GM10248 (cell line): ENCODE measurements around the gene GCN1.

Source experiments
- CTCF ChIA-PET: fragments of 300-600 bp; sonication (Branson Sonifier 250); formaldehyde crosslinking; extraction: SDS; loops from one replicate; lab custom pipeline; 2021; ENCODE audit warnings: antibody characterized with exemption; lab: Yijun Ruan, JAX
- POLR2A ChIA-PET: fragments of 350-650 bp; sonication (Branson Sonifier 250); formaldehyde crosslinking; extraction: SDS; loops from one replicate; lab custom pipeline; 2020; ENCODE audit warnings: antibody characterized with exemption; lab: Yijun Ruan, JAX
- DNase-seq: peaks from one replicate; pipeline ENCODE4 v3.0.0; 2012; ENCODE audit errors: extremely low spot score
- CTCF ChIP-seq: IDR thresholded peaks from 2 replicates; pipeline ENCODE4 v1.5.1; 2012; ENCODE audit warnings: mild to moderate bottlenecking, low read depth; ENCODE audit errors: extremely low read depth, missing control alignments, control extremely low read depth

The GCN1 gene

GRCh38 chr12:120167529-120168095 is 26.9 kb downstream of the GCN1 start:
- TF ChIP-seq CTCF: no peak
- CTCF ChIA-PET: interaction anchor here (0.8 to 2.0 kb wide), 5 partner anchors 8 to 61 kb away, joined by 3 to 12 read pairs (median 3); partner anchors contain the start of gene RPLP0
- no peak for DNase-seq
- POLR2A ChIA-PET: interaction anchor here (0.5 to 2.9 kb wide), 3 partner anchors 11 to 152 kb away, joined by 3 to 23 read pairs (median 4); partner anchors contain the start of gene RPLP0

DNA sequence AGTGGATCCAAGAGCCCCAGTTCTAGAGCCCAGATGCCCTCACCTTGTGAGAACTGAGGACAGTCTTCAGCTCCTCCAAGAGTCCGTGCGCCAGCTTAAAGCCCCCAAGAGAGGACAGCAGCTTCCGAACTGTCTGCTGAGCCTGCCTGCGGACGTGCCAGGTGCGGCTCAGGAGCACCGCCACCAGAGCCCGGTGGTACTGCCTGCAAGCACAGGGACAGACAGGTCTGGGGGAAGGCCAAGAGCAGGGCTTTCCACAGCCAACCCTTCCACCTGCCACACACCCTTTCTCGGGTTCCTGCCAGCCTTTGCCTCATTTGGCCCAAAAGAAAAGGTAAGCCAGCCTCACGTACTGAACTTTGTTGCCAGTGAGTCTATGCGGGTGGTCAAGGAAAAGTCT is 30.2 kb downstream of the GCN1 start:
- no peak for DNase-seq
- POLR2A ChIA-PET: interaction anchor here (1.7 kb wide), 1 partner anchor 37 kb away, joined by 5 read pairs; the partner anchor contains the start of gene RPLP0
- TF ChIP-seq CTCF: no peak
- CTCF ChIA-PET: interaction anchor here (1.1 kb wide), 1 partner anchor 28 kb away, joined by 3 read pairs; no protein-coding TSS in a partner anchor

DNA sequence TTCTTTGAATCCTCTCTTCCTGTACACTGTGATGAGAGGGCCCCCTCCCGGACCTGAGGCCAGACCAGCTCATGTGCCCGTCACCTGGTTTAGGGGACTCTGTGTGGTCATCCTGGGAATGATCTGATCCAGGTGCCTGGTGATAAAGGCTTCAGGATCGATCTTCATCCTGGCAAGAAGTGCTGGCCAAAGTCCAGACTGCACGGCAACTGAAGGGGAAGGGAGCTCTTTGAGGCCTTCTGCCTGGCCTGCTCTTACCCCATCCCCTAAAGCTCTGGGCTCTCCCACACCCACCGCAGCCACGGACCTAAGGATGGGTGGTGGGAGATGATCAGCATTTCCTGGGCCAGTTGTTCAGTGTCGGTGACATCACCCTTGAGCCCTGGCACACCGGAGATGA is 31.8 kb downstream of the GCN1 start:
- no peak for TF ChIP-seq CTCF
- POLR2A ChIA-PET: interaction anchor here (4.4 kb wide), 1 partner anchor 38 kb away, joined by 14 read pairs; the partner anchor contains the start of gene RPLP0
- no peak for DNase-seq
- CTCF ChIA-PET: interaction anchor here (2.1 kb wide), 1 partner anchor 39 kb away, joined by 4 read pairs; the partner anchor contains the start of gene RPLP0

- CTCF ChIA-PET: interaction anchor here (1.1 to 2.1 kb wide), 5 partner anchors 9 to 39 kb away, joined by 3 to 6 read pairs (median 4); partner anchors contain the start of gene RPLP0
Measured at GRCh38 chr12:120161852-120162251, 32.7 kb downstream of the GCN1 start.

GRCh38 chr12:120159509-120160237 is 34.8 kb downstream of the GCN1 start:
- DNase-seq: no peak
- no peak for TF ChIP-seq CTCF
- POLR2A ChIA-PET: interaction anchor here (0.7 to 4.4 kb wide), 2 partner anchors 13 to 41 kb away, joined by 5 to 14 read pairs; partner anchors contain the start of gene RPLP0
- CTCF ChIA-PET: interaction anchor here (0.9 to 2.2 kb wide), 4 partner anchors 9 to 42 kb away, joined by 3 to 6 read pairs (median 4); no protein-coding TSS in a partner anchor

More at GRCh38 chr12:120161852-120162251, 32.7 kb downstream of the GCN1 start:
- POLR2A ChIA-PET: interaction anchor here (4.4 kb wide), 1 partner anchor 39 kb away, joined by 14 read pairs; the partner anchor contains the start of gene RPLP0
- DNase-seq: no peak
- TF ChIP-seq CTCF: no peak

- ChIA-PET POLR2A (no interaction called here), CTCF (interaction anchor here (2.2 kb wide), 1 partner anchor 9 kb away, joined by 6 read pairs; no protein-coding TSS in a partner anchor)
- DNase-seq: no peak
- TF ChIP-seq CTCF: no peak
Measured at GRCh38 chr12:120158351-120158750, 36.2 kb downstream of the GCN1 start.
